Mononuclear cell (primary cell): Measurements from ENCODE around the gene BACE2. TPM values are rescaled to one million over a fixed set of nuclear protein-coding genes. Genes with fewer than 3 reads are reported as not detected.
"Not testable (repeated sequence)": the region's sequence is repeated elsewhere in the genome, so short reads cannot be mapped to it uniquely, and the experiment has no call there.

Experiments
- H3K27me3 ChIP-seq: 2 replicates; pipeline ENCODE4 v1.6.0; 2011; ENCODE audit warnings: low read length, control low read depth; ENCODE audit not compliant: insufficient read depth
- H3K4me1 ChIP-seq: 2 replicates; pipeline ENCODE4 v1.5.1; 2011; ENCODE audit warnings: mild to moderate bottlenecking, low read length, control low read depth; ENCODE audit not compliant: insufficient read depth
- H3K4me3 ChIP-seq: 2 replicates; pipeline ENCODE4 v1.5.1; 2011; ENCODE audit warnings: mild to moderate bottlenecking, low read length, moderate library complexity
- H3K9me3 ChIP-seq: 2 replicates; pipeline ENCODE4 v1.5.1; 2011; ENCODE audit warnings: low read depth, mild to moderate bottlenecking, control low read depth, low read length
- total RNA-seq: library from RNA; depleted of rRNA; stranded (reverse); fragments of >200 nt; gene quantifications from one replicate; pipeline ENCODE4 v1.2.3, GENCODE V29; 2012

Gene BACE2
- total RNA-seq, 1 donor, result 2.3 TPM

DNA sequence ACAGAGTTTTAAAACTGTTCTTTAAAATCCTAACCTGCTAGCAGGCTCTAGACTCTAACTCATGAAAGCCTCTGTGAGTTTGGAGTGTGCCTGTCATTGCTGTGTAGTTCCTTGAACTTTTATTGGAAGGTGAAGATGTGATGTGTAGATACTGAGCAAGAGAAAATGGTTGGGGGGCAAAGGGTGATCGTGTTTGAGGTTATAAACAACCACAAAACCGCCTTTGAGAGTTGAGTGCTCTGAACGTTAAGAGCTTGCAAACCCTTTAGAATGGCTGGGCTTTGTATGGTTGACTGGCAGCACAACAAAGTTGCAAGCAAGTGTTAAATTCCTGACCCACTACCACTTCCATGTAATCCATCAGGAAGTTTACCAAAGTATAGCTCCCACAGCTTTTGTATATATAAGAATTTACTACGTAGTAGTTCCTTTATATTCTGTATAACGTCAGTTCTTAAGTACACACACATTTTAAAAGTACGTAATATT lies 19.6 kb downstream of the BACE2 start:
- Histone ChIP-seq H3K9me3 (no peaks in the 10 kb centered on the region), H3K4me1 (peaks cover 7% of the 10 kb centered on the region), H3K27me3 (no peaks in the 10 kb centered on the region), H3K4me3 (no peak overlapping the region)

- Histone ChIP-seq H3K4me3 (no peak overlapping the region), H3K27me3 (no peaks in the 10 kb centered on the region), H3K4me1 (peaks cover 7% of the 10 kb centered on the region), H3K9me3 (no peaks in the 10 kb centered on the region)
These were observed 20.7 kb downstream of the BACE2 start for GRCh38 chr21:41188486-41189149.

- Histone ChIP-seq H3K4me1 (peaks cover 7% of the 10 kb centered on the region), H3K4me3 (no peak overlapping the region), H3K27me3 (no peaks in the 10 kb centered on the region), H3K9me3 (no peaks in the 10 kb centered on the region)
These were observed 21.3 kb downstream of the BACE2 start for GRCh38 chr21:41189150-41189745.

DNA sequence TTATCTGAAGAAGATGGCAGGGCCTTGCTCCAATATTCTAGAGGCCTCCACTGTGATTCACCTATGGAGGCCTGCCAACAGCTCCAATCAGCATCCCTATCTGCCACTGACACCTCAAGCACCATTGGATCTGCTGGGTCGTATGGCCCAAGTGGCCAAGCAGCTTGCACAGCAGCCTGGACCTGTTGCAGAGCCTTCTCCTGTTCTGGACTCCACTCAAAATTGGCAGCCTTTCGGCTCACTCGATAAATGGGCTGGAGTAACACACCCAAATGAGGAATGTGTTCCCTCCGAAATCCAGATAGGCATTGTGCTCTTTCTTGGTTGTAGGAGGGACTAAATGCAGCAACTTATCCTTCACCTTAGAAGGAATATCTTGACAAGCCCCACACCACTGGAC lies 24.6 kb downstream of the BACE2 start:
- H3K9me3 ChIP-seq, H3K27me3 ChIP-seq, H3K4me1 ChIP-seq, H3K4me3 ChIP-seq: not testable (repeated sequence)

DNA sequence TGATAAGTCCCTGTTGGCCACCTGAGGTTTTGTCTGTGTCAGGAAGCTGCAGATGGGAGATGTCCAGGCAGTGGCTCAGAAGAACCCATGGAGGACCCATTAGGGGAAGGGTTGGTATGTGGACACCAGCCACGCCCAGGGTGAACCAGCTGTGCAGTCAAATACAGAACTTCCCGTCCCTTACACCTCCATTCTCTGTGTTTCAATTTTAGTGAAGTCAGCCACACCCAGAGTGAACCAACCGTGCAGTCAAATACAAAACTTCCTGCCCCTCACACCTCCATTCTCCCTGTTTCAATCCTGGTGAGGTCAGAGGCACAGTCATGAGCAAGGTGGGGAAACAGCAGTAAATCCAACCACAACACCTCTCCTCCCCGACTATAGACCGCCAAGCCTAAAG lies 27.4 kb downstream of the BACE2 start:
- no peak overlapping the region for H3K4me3 ChIP-seq

DNA sequence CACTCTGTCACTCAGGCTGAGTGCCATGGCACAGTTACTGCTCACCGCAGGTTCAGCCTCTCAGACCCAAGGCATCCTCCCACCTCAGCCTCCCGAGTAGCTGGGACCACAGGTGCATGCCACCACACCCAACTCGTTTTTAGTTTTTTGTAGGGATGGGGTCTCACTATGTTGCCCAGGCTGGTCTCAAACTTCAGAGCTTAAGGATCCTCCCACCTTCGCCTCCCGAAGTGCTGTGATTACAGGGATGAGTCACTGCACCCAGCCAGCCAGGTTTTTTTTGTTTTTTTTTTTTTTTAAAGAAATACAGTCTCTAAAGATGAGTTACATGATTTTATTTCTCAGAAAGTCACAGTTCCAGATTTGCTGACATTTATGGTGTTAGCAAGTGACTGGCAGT lies 29.0 kb downstream of the BACE2 start:
- no peaks in the 10 kb centered on the region for H3K9me3 ChIP-seq
- peaks cover 6% of the 10 kb centered on the region for H3K4me1 ChIP-seq
- no peak overlapping the region for H3K4me3 ChIP-seq
- H3K27me3 ChIP-seq, result no peaks in the 10 kb centered on the region

More for the DNA sequence above, 27.4 kb downstream of the BACE2 start:
- peaks cover 6% of the 10 kb centered on the region for H3K4me1 ChIP-seq
- H3K27me3 ChIP-seq, result no peaks in the 10 kb centered on the region
- H3K9me3 ChIP-seq, result no peaks in the 10 kb centered on the region

DNA sequence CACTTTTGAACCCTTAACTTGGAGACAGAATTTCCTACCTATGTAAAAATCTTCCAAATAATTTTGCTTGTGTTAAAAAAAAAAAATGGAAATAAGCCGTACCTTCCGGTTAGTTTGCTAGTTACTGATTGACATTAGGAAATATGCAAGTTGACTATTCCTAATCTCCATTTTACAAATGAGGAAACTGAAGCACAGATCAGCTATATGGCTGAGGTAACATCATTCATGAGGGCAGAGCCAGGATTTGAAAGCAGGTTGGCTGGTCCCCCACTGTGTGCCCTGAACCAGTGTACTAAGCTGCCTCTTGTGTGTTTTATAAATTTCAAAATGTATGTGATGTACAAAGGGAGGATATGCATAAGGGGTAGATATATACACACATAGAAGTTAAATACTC lies 29.6 kb downstream of the BACE2 start:
- H3K4me1 ChIP-seq, result peaks cover 6% of the 10 kb centered on the region

GRCh38 chr21:41198647-41199046 lies 30.7 kb downstream of the BACE2 start:
- H3K4me3 ChIP-seq, H3K9me3 ChIP-seq, H3K27me3 ChIP-seq, H3K4me1 ChIP-seq: not testable (repeated sequence)

More for the DNA sequence above, 29.6 kb downstream of the BACE2 start:
- Histone ChIP-seq H3K4me3 (no peak overlapping the region), H3K9me3 (no peaks in the 10 kb centered on the region), H3K27me3 (no peaks in the 10 kb centered on the region)

DNA sequence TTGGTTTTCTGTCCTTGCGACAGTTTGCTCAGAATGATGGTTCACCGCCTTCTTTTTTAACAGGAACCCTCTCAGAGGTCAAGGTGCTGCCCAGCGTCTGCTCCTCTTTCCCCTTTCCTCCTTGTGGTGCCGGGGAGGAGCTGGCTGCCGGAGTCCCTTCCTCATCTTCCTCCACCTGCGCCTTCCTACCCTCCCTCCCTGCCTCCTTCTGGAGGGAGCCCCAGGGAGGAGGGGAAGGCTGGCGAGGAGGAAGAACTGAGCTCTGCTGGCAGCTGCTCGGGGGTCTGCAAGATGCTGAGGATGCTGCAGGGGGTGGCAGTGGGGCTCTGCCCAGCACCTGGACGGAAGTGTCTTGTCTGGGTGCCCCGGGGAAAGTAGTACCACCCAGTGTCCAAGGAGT lies 31.2 kb downstream of the BACE2 start:
- peaks cover 6% of the 10 kb centered on the region for H3K4me1 ChIP-seq
- no peaks in the 10 kb centered on the region for H3K9me3 ChIP-seq
- H3K4me3 ChIP-seq, result no peak overlapping the region
- H3K27me3 ChIP-seq, result no peaks in the 10 kb centered on the region

DNA sequence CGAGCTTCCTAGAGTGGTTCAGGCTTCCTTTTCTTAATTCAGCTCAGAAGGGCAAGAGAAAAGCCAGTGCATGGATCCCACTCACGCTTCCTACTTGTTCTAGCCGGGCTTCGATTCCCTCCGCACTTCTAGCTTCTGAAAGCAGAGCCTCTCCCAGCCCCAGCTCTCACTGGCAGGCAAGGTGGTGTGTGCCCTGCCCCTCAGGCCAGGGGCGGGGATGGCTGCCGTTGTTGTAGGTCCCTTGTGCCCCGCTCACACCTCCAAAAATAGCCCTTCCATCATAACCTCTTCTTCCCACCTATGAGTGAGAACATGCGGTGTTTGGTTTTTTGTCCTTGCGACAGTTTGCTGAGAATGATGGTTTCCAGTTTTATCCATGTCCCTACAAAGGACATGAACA lies 31.6 kb downstream of the BACE2 start:
- Histone ChIP-seq H3K27me3 (no peaks in the 10 kb centered on the region), H3K4me1 (peaks cover 6% of the 10 kb centered on the region), H3K9me3 (no peaks in the 10 kb centered on the region), H3K4me3 (no peak overlapping the region)

GRCh38 chr21:41201385-41201784 lies 33.4 kb downstream of the BACE2 start:
- Histone ChIP-seq H3K4me1 (no peaks in the 10 kb centered on the region), H3K27me3 (no peaks in the 10 kb centered on the region), H3K9me3 (no peaks in the 10 kb centered on the region), H3K4me3 (no peak overlapping the region)

- H3K4me1 ChIP-seq, result no peaks in the 10 kb centered on the region
- H3K9me3 ChIP-seq, result no peaks in the 10 kb centered on the region
- no peaks in the 10 kb centered on the region for H3K27me3 ChIP-seq
- H3K4me3 ChIP-seq, result no peak overlapping the region
These were observed 36.8 kb downstream of the BACE2 start for GRCh38 chr21:41204736-41205135.

GRCh38 chr21:41207401-41208375 lies 39.7 kb downstream of the BACE2 start:
- Histone ChIP-seq H3K9me3 (no peaks in the 10 kb centered on the region), H3K4me3 (no peak overlapping the region), H3K4me1 (no peaks in the 10 kb centered on the region), H3K27me3 (no peaks in the 10 kb centered on the region)

- Histone ChIP-seq H3K27me3 (no peaks in the 10 kb centered on the region), H3K4me1 (no peaks in the 10 kb centered on the region), H3K4me3 (no peak overlapping the region), H3K9me3 (no peaks in the 10 kb centered on the region)
These were observed 40.4 kb downstream of the BACE2 start for GRCh38 chr21:41208376-41208763.

DNA sequence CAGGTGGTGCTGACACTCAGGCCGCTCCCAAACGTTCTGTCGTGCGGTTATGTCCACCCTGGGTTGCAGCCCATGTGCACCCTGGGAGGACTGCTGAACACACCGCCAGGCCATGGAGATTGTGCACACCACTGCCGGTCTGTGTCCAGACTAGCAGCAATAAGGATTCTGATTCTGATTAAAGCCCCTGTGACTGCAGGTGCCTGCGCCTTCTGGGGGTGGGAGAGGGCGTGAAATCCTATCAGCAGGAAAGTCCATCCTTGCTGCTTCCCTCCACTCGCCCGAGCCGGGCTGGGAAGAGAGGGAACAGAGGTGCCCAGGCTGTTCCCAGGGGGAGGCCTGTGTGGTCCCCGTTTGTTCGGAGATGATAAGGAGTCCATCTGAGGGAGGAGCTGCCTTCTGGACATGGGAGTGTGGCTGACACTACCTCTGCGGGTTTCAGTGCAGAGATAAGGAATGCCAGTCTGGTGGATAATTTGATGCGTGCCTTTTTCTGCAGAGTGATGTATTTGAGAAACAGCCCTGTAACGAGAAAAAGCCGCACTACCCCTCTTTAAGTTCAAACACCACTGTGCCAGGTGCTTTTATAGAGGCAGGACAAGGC lies 41.2 kb downstream of the BACE2 start:
- Histone ChIP-seq H3K27me3 (no peaks in the 10 kb centered on the region), H3K4me3 (no peak overlapping the region), H3K4me1 (no peaks in the 10 kb centered on the region), H3K9me3 (no peaks in the 10 kb centered on the region)
